Choroid plexus epithelial cell (primary cell): ENCODE measurements around the gene TMEM200B.
"Not testable (repeated sequence)": the region's sequence is repeated elsewhere in the genome, so short reads cannot be mapped to it uniquely, and the experiment has no call there.

ENCODE experiments used
- DNase-seq: peaks from one replicate; pipeline ENCODE4 v3.0.0-alpha.2; 2010; ENCODE audit warnings: low read depth
- H3K4me3 ChIP-seq: 2 replicates; pipeline ENCODE4 v1.5.1; 2011; ENCODE audit warnings: low read depth, mild to moderate bottlenecking, control low read depth, low read length, moderate library complexity
- TF ChIP-seq, protein P1 (sequence below): conservative IDR thresholded peaks from 2 replicates; pipeline ENCODE4 v1.5.1; 2011; ENCODE audit warnings: low read depth, mild to moderate bottlenecking, control low read depth, inconsistent platforms, low read length, moderate library complexity

The TMEM200B gene

DNA sequence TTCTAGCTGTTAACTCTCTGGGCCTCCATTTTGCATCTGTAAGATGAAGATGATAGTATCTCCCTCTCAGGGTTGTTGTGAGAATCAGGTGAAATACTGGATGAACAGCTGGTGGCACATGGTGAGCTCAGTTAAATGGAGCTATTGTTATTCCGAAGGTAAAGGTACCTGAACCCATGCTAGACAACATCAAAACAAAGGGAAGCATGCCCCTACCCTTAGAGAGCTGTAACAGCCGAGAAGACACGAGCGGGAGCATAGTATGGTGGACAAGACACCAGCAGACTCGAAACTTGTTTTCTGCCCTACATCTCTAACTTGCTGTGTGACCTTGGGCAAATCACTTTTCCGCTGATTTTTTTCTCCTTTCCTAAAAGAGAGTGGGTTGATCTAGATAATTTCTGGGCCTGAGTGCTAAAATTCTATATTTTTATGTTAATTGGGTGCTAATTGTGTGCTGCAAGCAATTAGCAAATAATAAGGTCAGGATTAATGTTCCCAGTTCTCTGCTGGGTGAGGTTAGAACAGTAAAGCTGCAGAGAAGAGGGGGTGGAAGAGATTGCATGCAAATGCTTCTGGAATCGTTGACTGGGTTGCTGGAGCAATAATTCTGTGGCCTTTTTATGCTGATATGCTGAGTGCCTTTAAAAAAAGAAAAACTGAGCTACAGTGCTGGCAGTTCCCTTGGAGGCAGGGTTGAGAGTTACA is 10.8 kb downstream of the TMEM200B start:
- no peak overlapping the region for H3K4me3 ChIP-seq
- DNase-seq = no peak
- TF ChIP-seq, protein P1, sequence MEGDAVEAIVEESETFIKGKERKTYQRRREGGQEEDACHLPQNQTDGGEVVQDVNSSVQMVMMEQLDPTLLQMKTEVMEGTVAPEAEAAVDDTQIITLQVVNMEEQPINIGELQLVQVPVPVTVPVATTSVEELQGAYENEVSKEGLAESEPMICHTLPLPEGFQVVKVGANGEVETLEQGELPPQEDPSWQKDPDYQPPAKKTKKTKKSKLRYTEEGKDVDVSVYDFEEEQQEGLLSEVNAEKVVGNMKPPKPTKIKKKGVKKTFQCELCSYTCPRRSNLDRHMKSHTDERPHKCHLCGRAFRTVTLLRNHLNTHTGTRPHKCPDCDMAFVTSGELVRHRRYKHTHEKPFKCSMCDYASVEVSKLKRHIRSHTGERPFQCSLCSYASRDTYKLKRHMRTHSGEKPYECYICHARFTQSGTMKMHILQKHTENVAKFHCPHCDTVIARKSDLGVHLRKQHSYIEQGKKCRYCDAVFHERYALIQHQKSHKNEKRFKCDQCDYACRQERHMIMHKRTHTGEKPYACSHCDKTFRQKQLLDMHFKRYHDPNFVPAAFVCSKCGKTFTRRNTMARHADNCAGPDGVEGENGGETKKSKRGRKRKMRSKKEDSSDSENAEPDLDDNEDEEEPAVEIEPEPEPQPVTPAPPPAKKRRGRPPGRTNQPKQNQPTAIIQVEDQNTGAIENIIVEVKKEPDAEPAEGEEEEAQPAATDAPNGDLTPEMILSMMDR = no peak

GRCh38 chr1:29108041-29108440 is 15.7 kb downstream of the TMEM200B start:
- DNase-seq = not testable (repeated sequence)

GRCh38 chr1:29105822-29106221 is 17.9 kb downstream of the TMEM200B start:
- DNase-seq = peak; percentile 49
- TF ChIP-seq, protein P1 = no peak
- no peak overlapping the region for H3K4me3 ChIP-seq

More at GRCh38 chr1:29108041-29108440, 15.7 kb downstream of the TMEM200B start:
- H3K4me3 ChIP-seq = not testable (repeated sequence)

DNA sequence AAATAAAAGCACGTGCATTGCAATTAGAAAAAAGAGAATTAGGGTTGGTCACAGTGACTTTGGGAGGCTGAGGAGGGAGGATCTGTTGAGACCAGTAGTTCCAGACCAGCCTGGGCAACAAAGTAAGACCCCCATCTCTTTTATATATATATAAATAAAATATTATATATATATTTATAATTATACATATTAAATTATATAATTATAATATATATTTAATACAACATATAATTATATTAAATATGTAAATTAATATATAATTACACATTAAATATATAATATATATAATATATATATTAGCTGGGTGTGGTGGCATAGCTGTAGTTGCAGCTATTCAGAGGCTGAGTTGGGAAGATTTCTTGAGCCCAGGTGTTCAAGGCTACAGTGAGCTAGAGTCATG is 23.2 kb downstream of the TMEM200B start:
- H3K4me3 ChIP-seq = no peak overlapping the region
- DNase-seq = no peak

DNA sequence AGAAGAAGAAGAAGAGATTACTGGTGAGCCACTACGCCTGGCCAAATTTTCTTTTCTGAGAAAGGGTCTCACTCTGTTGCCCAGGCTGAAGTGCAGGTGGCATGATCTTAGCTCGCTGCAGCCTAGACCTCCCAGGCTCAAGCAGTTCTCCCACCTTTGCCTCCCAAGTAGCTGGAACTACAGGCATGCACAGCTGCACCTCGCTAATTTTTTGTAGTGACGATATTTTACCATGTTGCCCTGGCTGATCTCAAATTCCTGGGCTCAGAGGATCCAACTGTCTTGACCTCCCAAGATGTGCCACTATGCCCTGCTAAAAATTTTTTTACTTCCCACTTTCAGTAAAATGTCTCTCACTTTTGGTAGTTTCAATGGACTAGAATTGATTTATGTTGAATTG is 24.4 kb downstream of the TMEM200B start:
- H3K4me3 ChIP-seq = no peak overlapping the region
- DNase-seq = no peak
- TF ChIP-seq, protein P1 = no peak

More for the DNA sequence above, 23.2 kb downstream of the TMEM200B start:
- TF ChIP-seq, protein P1 = no peak

DNA sequence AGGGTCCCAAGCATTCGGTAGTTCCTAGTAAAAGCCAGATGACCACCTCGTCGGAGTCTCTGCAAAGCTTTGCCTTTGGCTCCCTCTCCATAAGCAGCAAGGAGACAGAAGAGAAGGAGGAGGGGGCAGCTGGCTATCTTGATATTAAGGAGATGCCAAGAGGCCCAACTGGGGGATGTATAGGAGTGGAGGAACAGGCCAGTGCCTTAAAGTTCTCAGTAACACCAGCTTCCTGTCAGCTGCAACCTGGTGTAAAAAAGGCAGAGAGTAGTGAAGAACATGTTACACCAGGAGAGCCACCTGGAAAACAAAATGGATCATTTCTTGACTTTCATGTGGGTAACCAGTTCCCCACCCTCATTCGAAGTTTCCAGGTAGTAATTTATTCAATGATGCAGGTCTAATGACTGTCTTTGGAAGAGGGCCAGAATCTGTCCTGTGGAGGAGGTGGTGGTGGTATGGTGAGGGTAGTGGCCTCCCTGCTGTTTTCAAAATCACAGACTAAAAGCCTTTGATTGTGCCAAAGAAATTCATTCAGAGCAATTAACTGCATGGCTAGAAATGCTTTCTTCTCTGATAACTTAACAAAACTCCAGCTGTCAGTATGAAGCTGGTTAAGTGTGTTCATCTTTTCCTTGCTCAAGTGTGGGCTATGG is 27.3 kb downstream of the TMEM200B start:
- no peak for DNase-seq
- no peak overlapping the region for H3K4me3 ChIP-seq
- TF ChIP-seq, protein P1 = no peak

DNA sequence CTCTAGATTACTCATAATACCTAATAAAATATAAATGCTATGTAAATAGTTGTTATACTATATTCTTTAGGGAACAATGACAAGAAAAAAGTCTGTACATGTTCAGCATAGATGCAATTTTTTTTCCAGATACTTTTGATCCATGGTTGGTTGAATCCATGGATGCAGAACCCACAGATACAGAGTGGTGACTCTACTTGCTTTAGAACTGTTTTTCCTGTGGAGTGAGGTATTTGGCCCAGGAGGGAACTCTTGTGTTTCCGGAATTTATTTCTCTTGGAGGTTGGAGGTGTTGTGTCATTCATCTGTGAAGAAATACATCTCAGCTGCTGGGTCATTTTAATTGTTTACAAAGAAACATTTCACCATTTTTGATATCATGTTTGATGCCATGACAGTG is 28.7 kb downstream of the TMEM200B start:
- H3K4me3 ChIP-seq = no peak overlapping the region
- TF ChIP-seq, protein P1 = no peak
- peak; percentile 8 for DNase-seq
